Measurements from ENCODE around the gene PTH2.

- TF ChIP-seq CTCF (IDR thresholded peaks at IDR 0.05) (no peak), POLR2A (IDR thresholded peaks at IDR 0.05) (no peak)
Measured at GRCh38 chr19:49418511-49418910, 4.7 kb downstream of the PTH2 start.

Measured in body of pancreas (tissue), 4 donors.